A549 (cell line): Measurements from ENCODE around the gene OCA2. TPM values are rescaled to one million over a fixed set of nuclear protein-coding genes. Genes with fewer than 3 reads are reported as not detected.

Source experiments
- ATAC-seq, 2 experiments: fragments of 200-7000 bp in 1 of 2; fragments of >200 bp in 1 of 2; cut with Nextera tagmentation in 1 of 2; cut with Tn5 transposase in 1 of 2; 3 replicates each; pipeline versions ENCODE4 v1.8.0 to v1.9.1; 2018 to 2020; ENCODE audit warnings: mild to moderate bottlenecking in 1 of 2, moderate library complexity in 1 of 2
- CTCF ChIA-PET: fragments of 300-600 bp; sonication (Branson Sonifier 250); formaldehyde crosslinking; extraction: SDS; loops from one replicate; lab custom pipeline; 2021; ENCODE audit warnings: antibody characterized with exemption, inconsistent platforms; lab: Yijun Ruan, JAX
- POLR2A ChIA-PET: fragments of 350-600 bp; formaldehyde crosslinking; extraction: SDS; loops from one replicate; lab custom pipeline; 2021; ENCODE audit warnings: antibody characterized with exemption, inconsistent platforms; lab: Yijun Ruan, JAX
- DNase-seq, 2 experiments: peaks; one replicate each; pipeline versions ENCODE4 v3.0.0 to v3.0.0-alpha.2; 2011 to 2016; ENCODE audit warnings: low read depth in 1 of 2, low spot score in 1 of 2
- FAIRE-seq: peaks from 2 replicates; lab custom pipeline; 2011; peaks lifted over from hg19 to GRCh38; lab: Jason Lieb, UNC
- H3K27ac ChIP-seq, 2 experiments: fragments of >200 bp; sonication (Bioruptor Twin); formaldehyde crosslinking; 3 replicates each; pipeline ENCODE4 v1.5.1; 2016 to 2017
- H3K4me1 ChIP-seq: fragments of >200 bp; sonication (Bioruptor Twin); formaldehyde crosslinking; 3 replicates; pipeline ENCODE4 v1.6.1; 2016
- H3K4me2 ChIP-seq: fragments of >200 bp; sonication (Bioruptor Twin); formaldehyde crosslinking; 3 replicates; pipeline ENCODE4 v1.6.1; 2016
- H3K4me3 ChIP-seq: fragments of >200 bp; sonication (Bioruptor Twin); formaldehyde crosslinking; 3 replicates; pipeline ENCODE4 v1.5.1; 2016
- H3K9me3 ChIP-seq: fragments of >200 bp; sonication (Bioruptor Twin); formaldehyde crosslinking; 3 replicates; pipeline ENCODE4 v1.6.1; 2016
- BHLHE40 ChIP-seq: IDR thresholded peaks from 2 replicates; pipeline ENCODE4 v1.6.1; 2012; ENCODE audit warnings: low read depth, low read length, inconsistent platforms
- CHD2 ChIP-seq: fragments of 150-350 bp; IDR thresholded peaks from 2 replicates; pipeline ENCODE4 v1.6.1; 2014; ENCODE audit warnings: low read length; ENCODE audit not compliant: partially characterized antibody
- CHD4 ChIP-seq: fragments of 200-600 bp; sonication (generic); IDR thresholded peaks from 2 replicates; pipeline ENCODE4 v1.6.1; 2016; ENCODE audit warnings: antibody characterized with exemption, mild to moderate bottlenecking, borderline replicate concordance
- E2F6 ChIP-seq: IDR thresholded peaks from 2 replicates; pipeline ENCODE4 v1.6.1; 2012; ENCODE audit warnings: low read depth, borderline replicate concordance
- FOSB ChIP-seq: fragments of 250-450 bp; sonication (Bioruptor Pico); IDR thresholded peaks from 2 replicates; pipeline ENCODE4 v1.5.0; 2020; ENCODE audit warnings: mild to moderate bottlenecking, moderate library complexity
- FOSL2 ChIP-seq, 2 experiments: fragments of 450-650 bp in 1 of 2; fragments of >200 bp in 1 of 2; sonication (Bioruptor Twin) in 1 of 2; formaldehyde crosslinking; IDR thresholded peaks; 2 replicates each; pipeline versions ENCODE4 v1.5.0 to v1.6.1; 2016 to 2020; ENCODE audit warnings: mild to moderate bottlenecking in 1 of 2, moderate library complexity in 1 of 2
- GATA3 ChIP-seq: IDR thresholded peaks from 2 replicates; pipeline ENCODE4 v1.6.1; 2012; ENCODE audit warnings: borderline replicate concordance
- HDAC2 ChIP-seq: fragments of 200-600 bp; sonication (generic); IDR thresholded peaks from 2 replicates; pipeline ENCODE4 v1.6.1; 2016
- HES2 ChIP-seq: fragments of >200 bp; sonication (Bioruptor Twin); formaldehyde crosslinking; IDR thresholded peaks from 2 replicates; pipeline ENCODE4 v1.6.1; 2016
- JUN ChIP-seq, 2 experiments: fragments of >200 bp; sonication (Bioruptor Twin); formaldehyde crosslinking; IDR thresholded peaks; 2 replicates in 1 of 2; 3 replicates in 1 of 2; pipeline ENCODE4 v1.6.1; 2016 to 2017
- KDM5A ChIP-seq: fragments of 200-600 bp; sonication (generic); IDR thresholded peaks from 2 replicates; pipeline ENCODE4 v1.6.1; 2016; ENCODE audit warnings: antibody characterized with exemption, mild to moderate bottlenecking
- MAX ChIP-seq: IDR thresholded peaks from 2 replicates; pipeline ENCODE4 v1.6.1; 2012
- MAZ ChIP-seq: fragments of 150-350 bp; IDR thresholded peaks from 2 replicates; pipeline ENCODE4 v1.6.1; 2014; ENCODE audit warnings: antibody characterized with exemption, low read depth, low read length, borderline replicate concordance
- MYC ChIP-seq: IDR thresholded peaks from 2 replicates; pipeline ENCODE4 v1.6.1; 2012; ENCODE audit warnings: mild to moderate bottlenecking, inconsistent platforms, low read length, improper control_type of control experiment, borderline replicate concordance
- PHF8 ChIP-seq: fragments of 200-600 bp; sonication (generic); IDR thresholded peaks from 2 replicates; pipeline ENCODE4 v1.6.1; 2016; ENCODE audit warnings: low read depth, mild to moderate bottlenecking, antibody characterized with exemption, moderate library complexity, borderline replicate concordance
- POLR2A ChIP-seq: IDR thresholded peaks from 2 replicates; pipeline ENCODE4 v1.6.1; 2012; ENCODE audit warnings: mild to moderate bottlenecking, low read length
- POLR2AphosphoS2 ChIP-seq: conservative IDR thresholded peaks from 2 replicates; pipeline ENCODE4 v1.6.1; 2012; ENCODE audit warnings: low read length, improper control_type of control experiment, inconsistent platforms
- RARB ChIP-seq: fragments of 250-450 bp; sonication (Bioruptor Pico); IDR thresholded peaks from 2 replicates; pipeline ENCODE4 v1.8.0; 2021; ENCODE audit warnings: mild to moderate bottlenecking, moderate library complexity
- RFX5 ChIP-seq: fragments of 450-650 bp; IDR thresholded peaks from 2 replicates; pipeline ENCODE4 v1.7.1; 2014; ENCODE audit warnings: antibody characterized with exemption, mild to moderate bottlenecking, moderate library complexity
- RNF2 ChIP-seq: fragments of 200-600 bp; sonication (generic); IDR thresholded peaks from 2 replicates; pipeline ENCODE4 v1.6.1; 2016; ENCODE audit warnings: low read depth, mild to moderate bottlenecking, antibody characterized with exemption, moderate library complexity, borderline replicate concordance
- SREBF2 ChIP-seq: fragments of 450-650 bp; IDR thresholded peaks from 2 replicates; pipeline ENCODE4 v1.6.1; 2014; ENCODE audit warnings: mild to moderate bottlenecking, moderate library complexity
- ZFP36 ChIP-seq: fragments of 450-650 bp; IDR thresholded peaks from 2 replicates; pipeline ENCODE4 v1.6.1; 2014; ENCODE audit warnings: borderline replicate concordance; ENCODE audit not compliant: partially characterized antibody
- ZNF302 ChIP-seq: fragments of 250-450 bp; sonication (Bioruptor Pico); IDR thresholded peaks from 2 replicates; pipeline ENCODE4 v1.9.0; 2021; ENCODE audit warnings: inconsistent platforms, mild to moderate bottlenecking, moderate library complexity
- ZSCAN20 ChIP-seq: fragments of 250-450 bp; sonication (Bioruptor Pico); IDR thresholded peaks from 2 replicates; pipeline ENCODE4 v1.8.0; 2022; ENCODE audit warnings: mild to moderate bottlenecking, moderate library complexity
- WGBS: methylation state at CpG from one replicate; pipeline ENCODE4 v1.1.6; 2017; ENCODE audit errors: missing lambda C conversion rate; 5-methylcytosine and 5-hydroxymethylcytosine counted together
- polyA plus RNA-seq, 4 experiments: library from polyadenylated mRNA; depleted of rRNA in 3 of 4; stranded (reverse); fragments of >200 nt; fragmentation: RNase III in 1 of 4; extraction: RNeasy Plus Mini Kit Qiagen cat#74134 plus additional on column Dnase treatment in 1 of 4; gene quantifications; 2 replicates in 3 of 4; 3 replicates in 1 of 4; pipeline ENCODE4 v1.2.3, GENCODE V29; 2011 to 2017
- TF ChIP-seq, protein P1 (sequence below): fragments of 150-350 bp; IDR thresholded peaks from 2 replicates; pipeline ENCODE4 v1.6.1; 2014; ENCODE audit warnings: low read depth, mild to moderate bottlenecking, low read length

OCA2 gene
- polyA plus RNA-seq, 2 of the 4 experiments (the other 2 are of a cell fraction) = 0.17 to 0.25 TPM

- ATAC-seq = peak; percentile 70 to 77
- POLR2A ChIA-PET = interaction anchor here (1.1 kb wide), 1 partner anchor 11 kb away, joined by 3 read pairs; no protein-coding TSS in a partner anchor
- H3K4me3 ChIP-seq = peak overlapping the region; percentile 42
- CTCF ChIA-PET = interaction anchor here (6.2 kb wide), 1 partner anchor 19 kb away, joined by 48 read pairs; no protein-coding TSS in a partner anchor
- no peaks in the 10 kb centered on the region; the same call in 2 of the 3 replicates for H3K4me1 ChIP-seq
- no peak for FAIRE-seq
- H3K27ac ChIP-seq = peak overlapping the region; percentile 20 to 70; a peak in 4 of 6 replicates
- peak; percentile 14 to 51 for DNase-seq
- no peak for TF ChIP-seq RFX5
- no peak for TF ChIP-seq ZSCAN20 (CRISPR knock-in tag)
- TF ChIP-seq MAX = no peak
- TF ChIP-seq RARB (CRISPR knock-in tag) = no peak
- no peak for TF ChIP-seq ZNF302 (CRISPR knock-in tag)
- no peak for TF ChIP-seq FOSB
- TF ChIP-seq MYC = no peak
- no peak for TF ChIP-seq CHD4
- TF ChIP-seq FOSL2 (IDR thresholded peaks at IDR 0.05) = no peak
- TF ChIP-seq FOSL2 (CRISPR knock-in tag; IDR thresholded peaks at IDR 0.05) = no peak
- TF ChIP-seq GATA3 = no peak
- no peak for TF ChIP-seq HES2
- no peak for TF ChIP-seq JUN (IDR thresholded peaks at IDR 0.05)
- no peak for TF ChIP-seq BHLHE40
- no peak for TF ChIP-seq ZFP36
- no peak for TF ChIP-seq KDM5A
- no peak for TF ChIP-seq E2F6
- TF ChIP-seq SREBF2 = no peak
- TF ChIP-seq, protein P1, sequence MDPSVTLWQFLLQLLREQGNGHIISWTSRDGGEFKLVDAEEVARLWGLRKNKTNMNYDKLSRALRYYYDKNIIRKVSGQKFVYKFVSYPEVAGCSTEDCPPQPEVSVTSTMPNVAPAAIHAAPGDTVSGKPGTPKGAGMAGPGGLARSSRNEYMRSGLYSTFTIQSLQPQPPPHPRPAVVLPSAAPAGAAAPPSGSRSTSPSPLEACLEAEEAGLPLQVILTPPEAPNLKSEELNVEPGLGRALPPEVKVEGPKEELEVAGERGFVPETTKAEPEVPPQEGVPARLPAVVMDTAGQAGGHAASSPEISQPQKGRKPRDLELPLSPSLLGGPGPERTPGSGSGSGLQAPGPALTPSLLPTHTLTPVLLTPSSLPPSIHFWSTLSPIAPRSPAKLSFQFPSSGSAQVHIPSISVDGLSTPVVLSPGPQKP = no peak
- no peak for TF ChIP-seq MAZ
- peak overlapping the region; percentile 94 for H3K4me2 ChIP-seq
- 36% methylated on average over 37 of the region's 81 CpGs for WGBS
- H3K9me3 ChIP-seq = no peaks in the 10 kb centered on the region
Observed at GRCh38 chr15:28106294-28107110, 7.4 kb upstream of the OCA2 start.

- POLR2A ChIA-PET = no interaction called here
- CTCF ChIA-PET = no interaction called here
Observed at GRCh38 chr15:28105793-28106192, 6.7 kb upstream of the OCA2 start.

DNA sequence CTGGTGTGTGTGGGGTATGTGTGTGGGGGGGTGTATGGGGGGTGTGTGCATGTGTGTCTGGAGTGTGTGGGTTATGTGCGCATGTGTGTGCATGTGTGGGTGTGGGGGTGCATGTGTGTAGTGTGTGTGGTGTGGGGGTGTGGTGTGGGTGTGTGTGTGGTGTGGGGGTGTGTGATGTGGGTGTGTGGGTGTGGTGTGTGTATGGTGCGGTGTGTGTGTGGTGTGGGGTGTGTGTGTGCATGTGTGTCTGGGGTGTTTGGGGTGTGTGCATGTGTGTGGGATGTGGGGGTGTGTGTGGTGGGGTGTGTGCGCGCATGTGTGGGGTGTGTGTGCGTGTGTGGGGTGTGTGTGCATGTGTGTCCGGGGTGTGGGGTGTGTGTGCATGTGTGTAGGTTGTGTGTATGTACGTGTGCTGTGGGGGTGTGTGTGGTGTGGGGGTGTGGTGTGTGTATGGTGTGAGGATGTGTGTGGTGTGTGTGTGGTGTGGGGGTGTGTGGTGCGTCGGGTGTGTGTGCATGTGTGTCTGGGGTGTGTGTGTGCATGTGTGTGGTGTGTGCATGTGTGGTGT is 6.2 kb upstream of the OCA2 start:
- no peaks in the 10 kb centered on the region; the same call in 2 of the 3 replicates for H3K4me1 ChIP-seq
- WGBS = 79% methylated on average over 7 of the region's 9 CpGs
- ChIA-PET POLR2A (no interaction called here), CTCF (no interaction called here)
- FAIRE-seq (no peak), DNase-seq (no peak), ATAC-seq (no peak)
- H3K9me3 ChIP-seq = no peaks in the 10 kb centered on the region
- H3K27ac ChIP-seq = no peak overlapping the region
- no peak overlapping the region for H3K4me2 ChIP-seq
- TF ChIP-seq POLR2AphosphoS2 (no peak), RNF2 (no peak), CHD2 (no peak), PHF8 (no peak)
- H3K4me3 ChIP-seq = no peak overlapping the region

More at GRCh38 chr15:28105793-28106192, 6.7 kb upstream of the OCA2 start:
- no peak for FAIRE-seq
- Histone ChIP-seq H3K27ac (no peak overlapping the region), H3K9me3 (no peaks in the 10 kb centered on the region), H3K4me3 (no peak overlapping the region; the same call in 2 of the 3 replicates), H3K4me1 (no peaks in the 10 kb centered on the region; the same call in 2 of the 3 replicates), H3K4me2 (peak overlapping the region; percentile 94)
- DNase-seq = no peak
- TF ChIP-seq HDAC2 (no peak), POLR2A (0 out of 2 replicates have a peak, but pooled peaks have one; percentile 16)
- 89% methylated on average over 5 of the region's 5 CpGs for WGBS
- no peak for ATAC-seq
